ENCODE measurements around the gene CACNG1. TPM values are rescaled to one million over a fixed set of nuclear protein-coding genes. Genes with fewer than 3 reads are reported as not detected.

Gene CACNG1
- total RNA-seq, 4 donors from 2014 or later: not detected

DNA sequence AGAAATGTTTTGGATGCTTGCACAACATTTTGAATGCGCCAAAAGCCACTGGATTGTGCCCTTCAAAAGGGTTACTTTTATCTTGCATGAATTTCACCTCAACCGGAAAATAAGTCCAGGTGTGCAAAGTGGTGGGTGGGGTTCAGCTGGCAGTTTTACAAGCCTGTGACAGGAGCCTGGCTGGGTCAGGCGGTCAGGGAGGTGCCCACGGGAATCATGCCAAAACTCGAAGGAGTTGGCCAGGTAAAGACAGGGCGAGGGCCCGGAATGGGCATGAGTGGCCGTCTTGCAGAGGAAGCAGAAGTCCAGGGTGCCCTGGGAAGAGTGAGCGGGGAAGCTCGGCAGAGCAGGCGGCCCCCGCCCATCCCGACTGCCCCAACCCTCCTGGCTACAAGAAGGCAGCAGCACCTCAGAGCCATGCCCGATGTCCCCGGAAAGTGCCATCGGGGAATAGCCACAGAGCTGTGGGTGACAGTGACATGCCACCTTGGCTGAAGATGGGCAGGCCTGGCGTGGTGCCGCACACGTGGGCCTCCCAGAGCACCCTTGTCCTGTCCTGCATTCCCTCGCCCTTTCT lies 19.1 kb upstream of the CACNG1 start:
- Histone ChIP-seq H3K36me3 (no peaks in the 10 kb centered on the region), H3K4me3 (no peak overlapping the region), H3K9me3 (no peaks in the 10 kb centered on the region), H3K4me1 (no peaks in the 10 kb centered on the region), H3K27me3 (peaks cover 4% of the 10 kb centered on the region), H3K27ac (no peak overlapping the region)
- TF ChIP-seq POLR2A (IDR thresholded peaks at IDR 0.05): no peak
- TF ChIP-seq EP300 (IDR thresholded peaks at IDR 0.05): no peak
- TF ChIP-seq, protein P1, sequence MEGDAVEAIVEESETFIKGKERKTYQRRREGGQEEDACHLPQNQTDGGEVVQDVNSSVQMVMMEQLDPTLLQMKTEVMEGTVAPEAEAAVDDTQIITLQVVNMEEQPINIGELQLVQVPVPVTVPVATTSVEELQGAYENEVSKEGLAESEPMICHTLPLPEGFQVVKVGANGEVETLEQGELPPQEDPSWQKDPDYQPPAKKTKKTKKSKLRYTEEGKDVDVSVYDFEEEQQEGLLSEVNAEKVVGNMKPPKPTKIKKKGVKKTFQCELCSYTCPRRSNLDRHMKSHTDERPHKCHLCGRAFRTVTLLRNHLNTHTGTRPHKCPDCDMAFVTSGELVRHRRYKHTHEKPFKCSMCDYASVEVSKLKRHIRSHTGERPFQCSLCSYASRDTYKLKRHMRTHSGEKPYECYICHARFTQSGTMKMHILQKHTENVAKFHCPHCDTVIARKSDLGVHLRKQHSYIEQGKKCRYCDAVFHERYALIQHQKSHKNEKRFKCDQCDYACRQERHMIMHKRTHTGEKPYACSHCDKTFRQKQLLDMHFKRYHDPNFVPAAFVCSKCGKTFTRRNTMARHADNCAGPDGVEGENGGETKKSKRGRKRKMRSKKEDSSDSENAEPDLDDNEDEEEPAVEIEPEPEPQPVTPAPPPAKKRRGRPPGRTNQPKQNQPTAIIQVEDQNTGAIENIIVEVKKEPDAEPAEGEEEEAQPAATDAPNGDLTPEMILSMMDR (IDR thresholded peaks at IDR 0.05): no peak
- no peak for TF ChIP-seq POLR2AphosphoS5 (IDR thresholded peaks at IDR 0.05)
- DNase-seq (ENCODE audit: low spot score in 2 of 2): no peak
- 58% methylated on average over 13 of the region's 20 CpGs for WGBS

- no peak for DNase-seq (ENCODE audit: low spot score in 2 of 2)
- H3K27me3 ChIP-seq: peaks cover 4% of the 10 kb centered on the region
- H3K4me1 ChIP-seq: no peaks in the 10 kb centered on the region
- WGBS: 89% methylated on average over 2 of the region's 2 CpGs
- H3K9me3 ChIP-seq: no peaks in the 10 kb centered on the region
- no peak overlapping the region for H3K27ac ChIP-seq
- no peak for TF ChIP-seq POLR2A (IDR thresholded peaks at IDR 0.05)
- TF ChIP-seq POLR2AphosphoS5 (IDR thresholded peaks at IDR 0.05): no peak
- H3K4me3 ChIP-seq: no peak overlapping the region
- no peaks in the 10 kb centered on the region for H3K36me3 ChIP-seq
Observed at GRCh38 chr17:67026341-67026740, 18.0 kb upstream of the CACNG1 start.

DNA sequence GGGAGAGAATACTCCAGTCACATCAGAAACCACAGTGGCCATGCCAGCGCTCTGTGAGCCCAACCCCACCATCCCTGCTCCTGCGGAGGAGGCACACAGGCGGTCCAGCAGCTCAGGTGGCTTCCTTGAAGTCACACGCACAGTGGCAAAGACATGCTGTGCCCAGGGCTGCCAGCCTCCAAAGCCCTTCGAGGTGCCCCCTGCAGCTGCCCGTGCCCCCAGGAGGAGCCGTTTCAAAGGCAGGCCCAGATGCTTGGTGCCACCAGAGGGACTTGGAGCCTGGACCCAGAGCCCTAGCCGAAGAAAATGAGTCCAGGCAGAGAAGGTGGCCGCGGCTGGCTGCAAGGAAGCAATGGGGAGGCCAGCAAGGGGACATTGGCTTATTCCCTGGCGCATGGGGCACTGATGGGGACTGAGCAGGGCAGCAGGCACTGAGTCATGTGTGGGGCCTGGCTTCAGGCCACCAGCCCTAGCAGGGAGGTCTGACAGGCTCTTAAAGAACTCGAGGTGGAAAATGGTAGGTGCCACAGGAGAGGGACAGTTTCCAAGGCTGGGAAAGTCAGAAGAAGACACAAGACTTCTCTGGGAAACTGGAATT lies 17.2 kb upstream of the CACNG1 start:
- Histone ChIP-seq H3K4me1 (no peaks in the 10 kb centered on the region), H3K9me3 (no peaks in the 10 kb centered on the region), H3K4me3 (no peak overlapping the region), H3K27ac (no peak overlapping the region), H3K27me3 (peaks cover 4% of the 10 kb centered on the region), H3K36me3 (no peaks in the 10 kb centered on the region)
- TF ChIP-seq POLR2A (IDR thresholded peaks at IDR 0.05): no peak
- TF ChIP-seq, protein P1 (IDR thresholded peaks at IDR 0.05): no peak
- TF ChIP-seq EP300 (IDR thresholded peaks at IDR 0.05): no peak
- no peak for TF ChIP-seq POLR2AphosphoS5 (IDR thresholded peaks at IDR 0.05)
- WGBS: 86% methylated on average over 5 of the region's 12 CpGs
- DNase-seq (ENCODE audit: low spot score in 2 of 2): no peak

GRCh38 chr17:67030641-67031040 lies 13.7 kb upstream of the CACNG1 start:
- Histone ChIP-seq H3K4me3 (no peak overlapping the region), H3K27ac (no peak overlapping the region), H3K9me3 (no peaks in the 10 kb centered on the region), H3K27me3 (no peaks in the 10 kb centered on the region), H3K36me3 (no peaks in the 10 kb centered on the region), H3K4me1 (no peaks in the 10 kb centered on the region)
- no peak for DNase-seq (ENCODE audit: low spot score in 2 of 2)
- 90% methylated on average over 9 of the region's 21 CpGs for WGBS
- TF ChIP-seq, protein P1 (IDR thresholded peaks at IDR 0.05): no peak
- TF ChIP-seq POLR2A (IDR thresholded peaks at IDR 0.05) (no peak), POLR2AphosphoS5 (IDR thresholded peaks at IDR 0.05) (no peak), EP300 (IDR thresholded peaks at IDR 0.05) (no peak)

- H3K4me3 ChIP-seq: no peak overlapping the region
- H3K9me3 ChIP-seq: no peaks in the 10 kb centered on the region
- H3K27me3 ChIP-seq: no peaks in the 10 kb centered on the region
- no peaks in the 10 kb centered on the region for H3K4me1 ChIP-seq
- H3K27ac ChIP-seq: no peak overlapping the region
- no peak for DNase-seq (ENCODE audit: low spot score in 2 of 2)
- WGBS: 91% methylated on average over 13 of the region's 14 CpGs
- no peak for TF ChIP-seq POLR2AphosphoS5 (IDR thresholded peaks at IDR 0.05)
- TF ChIP-seq, protein P1 (IDR thresholded peaks at IDR 0.05): no peak
- no peak for TF ChIP-seq EP300 (IDR thresholded peaks at IDR 0.05)
- no peak for TF ChIP-seq POLR2A (IDR thresholded peaks at IDR 0.05)
- no peaks in the 10 kb centered on the region for H3K36me3 ChIP-seq
Observed at GRCh38 chr17:67032382-67032781, 12.0 kb upstream of the CACNG1 start.
